HG03095 (cell line): ENCODE results near the gene PTX4.
A peak's percentile ranks its signal among the peaks of the same experiment; 100 is the strongest.
"Not testable (repeated sequence)": the region's sequence is repeated elsewhere in the genome, so short reads cannot be mapped to it uniquely, and the experiment has no call there.

Experiments
- ATAC-seq: cut with Tn5 transposase; IDR thresholded peaks from one replicate; pipeline ENCODE4 v1.9.1; 2021; ENCODE audit warnings: moderate library complexity; ENCODE audit not compliant: unreplicated experiment

The PTX4 gene

DNA sequence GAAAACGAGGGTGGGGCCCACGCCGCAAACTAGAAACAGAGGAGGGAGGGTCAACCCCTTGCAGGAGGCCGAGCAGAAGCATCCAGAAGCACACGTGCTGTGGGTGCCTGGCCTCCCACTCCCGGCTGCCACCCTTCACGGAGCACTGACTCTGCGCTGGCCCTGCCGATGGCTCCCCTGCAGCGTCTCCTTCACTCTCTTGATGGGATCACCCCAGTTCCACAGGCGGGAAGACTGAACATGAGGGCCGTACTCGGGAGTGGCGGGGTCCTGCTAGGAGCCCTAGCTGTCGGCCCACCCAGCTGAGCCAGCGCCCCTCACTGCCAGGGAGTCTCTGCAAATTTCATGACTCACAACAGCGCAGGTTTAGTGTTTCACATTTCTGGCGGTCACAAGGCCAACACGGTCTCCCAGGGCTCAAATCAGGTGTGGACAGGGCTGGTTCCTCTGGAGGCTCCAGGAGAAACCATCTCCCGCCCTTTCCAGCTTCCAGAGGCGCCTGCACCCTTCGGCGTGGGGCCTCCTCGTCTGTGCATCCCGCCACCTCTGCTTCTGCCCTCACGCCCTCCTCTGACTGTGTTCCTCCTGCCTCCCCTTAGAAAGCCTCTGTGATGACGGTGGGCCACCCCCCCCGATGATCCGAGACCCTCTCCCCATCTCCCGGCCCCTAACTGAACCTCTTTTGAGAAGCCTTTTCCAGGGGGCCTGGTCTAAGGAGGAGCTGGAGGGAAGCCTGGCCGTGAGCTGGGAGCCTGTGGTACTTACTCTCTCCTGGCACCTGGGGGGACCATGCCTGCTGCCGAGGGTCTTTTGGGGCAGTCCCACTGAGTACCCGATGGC lies 2.0 kb downstream of the PTX4 start:
- ATAC-seq = no peak

DNA sequence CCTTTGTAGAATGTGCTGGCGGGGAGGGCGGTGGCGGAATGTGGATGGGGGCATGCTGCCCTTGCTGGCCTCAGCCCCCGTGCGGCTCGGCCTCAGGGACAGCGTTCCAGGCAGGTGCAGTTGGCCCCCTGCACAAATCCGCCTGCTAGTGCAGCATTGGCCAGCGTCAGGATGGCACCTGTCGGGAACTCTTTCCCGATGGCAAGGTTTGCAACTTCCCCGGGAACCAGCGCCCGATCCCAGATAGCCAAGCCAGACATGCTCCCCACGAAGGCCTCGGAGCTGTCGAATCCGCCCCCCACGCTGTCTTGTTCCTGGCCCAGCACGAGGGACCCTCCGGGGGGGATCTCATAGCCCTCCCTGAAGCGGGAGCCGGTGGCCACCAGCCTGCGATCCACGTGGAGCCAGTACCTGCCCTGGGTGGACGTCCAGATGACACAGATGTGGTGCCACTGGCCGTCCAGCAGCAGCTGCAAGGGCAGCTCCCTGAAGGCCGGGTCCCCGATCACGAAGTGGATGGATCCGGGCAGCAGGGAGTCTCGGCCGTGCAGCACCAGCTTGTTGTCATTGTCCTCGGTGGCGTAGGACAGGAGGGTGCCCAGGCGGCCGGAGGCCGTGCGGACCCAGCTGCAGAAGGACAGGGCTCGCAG lies 2.8 kb downstream of the PTX4 start:
- no peak for ATAC-seq

- no peak for ATAC-seq
Measured at GRCh38 chr16:1481906-1482835, 6.6 kb downstream of the PTX4 start.

DNA sequence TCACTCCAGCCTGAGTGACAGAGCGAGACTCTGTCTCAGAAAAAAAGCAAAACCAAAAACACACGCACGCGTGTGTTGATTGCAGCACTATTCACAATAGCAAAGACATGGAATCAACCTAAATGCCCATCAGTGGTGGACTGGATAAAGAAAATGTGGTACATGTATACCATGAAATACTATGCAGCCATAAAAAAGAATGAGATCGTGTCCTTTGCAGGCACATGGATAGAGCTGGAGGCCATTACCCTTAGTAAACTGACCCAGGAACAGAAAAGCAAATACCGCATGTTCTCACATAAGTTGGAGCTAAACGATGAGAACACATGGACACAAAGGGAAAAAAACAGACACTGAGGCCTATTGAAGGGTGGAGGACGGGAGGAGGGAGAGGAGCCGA lies 9.8 kb downstream of the PTX4 start:
- not testable (repeated sequence) for ATAC-seq

DNA sequence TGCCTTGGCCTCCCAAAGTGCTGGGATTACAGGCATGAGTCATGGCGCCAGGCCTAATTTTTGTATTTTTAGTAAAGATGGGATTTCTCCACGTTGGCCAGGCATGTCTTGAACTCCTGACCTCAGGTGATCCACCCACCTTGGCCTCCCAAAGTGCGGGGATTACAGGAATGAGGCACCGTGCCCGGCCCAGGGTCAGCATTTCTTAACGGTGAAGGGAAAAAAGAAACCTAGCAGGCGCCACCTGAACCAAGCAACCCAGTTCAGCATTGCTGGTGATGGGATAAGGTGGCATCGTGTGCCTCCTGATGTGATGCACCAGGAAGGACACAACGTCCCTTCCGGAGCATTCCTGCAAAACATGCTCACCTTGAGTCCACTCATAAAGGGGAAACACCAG lies 11.7 kb downstream of the PTX4 start:
- ATAC-seq = no peak

GRCh38 chr16:1475552-1476114 lies 13.1 kb downstream of the PTX4 start:
- ATAC-seq = no peak

GRCh38 chr16:1474796-1475551 lies 13.8 kb downstream of the PTX4 start, which contains the start of gene CLCN7:
Gene CLCN7 (minus strand): TSS chr16:1475028. CDS start chr16:1474974, 54 bp downstream.
- ATAC-seq = peak; percentile 58

DNA sequence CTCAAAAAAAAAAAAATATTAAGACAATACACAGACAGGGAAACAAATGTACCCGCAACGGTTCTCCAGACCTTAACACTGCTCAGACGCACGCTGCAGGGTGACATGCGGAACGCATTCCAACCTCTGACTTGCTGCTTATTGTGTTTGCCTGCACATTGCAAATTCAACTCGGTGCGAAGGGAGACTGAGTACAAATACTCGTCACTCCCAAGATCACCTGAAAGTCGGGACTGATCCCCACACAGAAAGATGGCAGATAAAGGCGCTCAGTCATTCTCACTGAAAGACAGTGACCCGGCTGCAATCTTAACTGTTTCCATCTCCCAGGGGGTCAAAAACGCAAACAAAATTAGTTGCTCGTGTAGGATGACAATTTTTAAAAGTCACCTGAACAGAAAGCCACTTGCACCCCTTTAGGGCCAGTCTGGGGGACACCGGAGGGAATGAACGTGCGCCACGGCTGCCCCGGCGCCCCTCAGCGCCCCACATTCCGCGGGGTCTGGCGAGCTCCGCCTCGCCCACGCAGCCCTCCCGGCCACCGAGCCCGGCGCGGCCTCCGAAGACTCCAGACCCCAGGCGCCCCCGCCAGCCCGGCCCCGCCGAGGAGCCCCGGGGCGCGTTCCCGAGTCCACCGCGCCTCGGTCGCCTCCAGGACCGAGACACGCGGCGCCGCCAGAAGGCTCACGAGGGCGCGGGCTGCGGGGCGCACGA lies 14.5 kb downstream of the PTX4 start:
- ATAC-seq = peak; percentile 22

DNA sequence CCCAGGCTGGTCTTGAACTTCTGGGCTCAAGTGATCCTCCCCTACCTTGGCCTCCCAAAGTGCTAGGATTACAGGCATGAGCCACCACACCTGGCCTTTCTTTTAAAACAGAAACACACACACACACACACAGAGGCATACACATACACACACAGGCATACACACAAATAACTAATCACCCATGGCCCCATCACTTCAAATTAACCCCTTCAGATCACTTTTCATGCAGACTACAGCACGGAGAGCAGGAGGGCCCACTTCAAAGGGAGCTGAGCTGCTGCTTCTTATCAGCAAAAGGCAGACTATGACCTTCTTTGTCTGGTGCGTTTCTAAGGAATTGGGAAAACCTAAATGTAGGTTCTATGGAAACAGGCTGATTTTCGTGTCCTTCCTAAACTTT lies 15.8 kb downstream of the PTX4 start:
- no peak for ATAC-seq

GRCh38 chr16:1471569-1472194 lies 17.1 kb downstream of the PTX4 start:
- no peak for ATAC-seq

- no peak for ATAC-seq
Measured at GRCh38 chr16:1470481-1471251, 18.1 kb downstream of the PTX4 start.

GRCh38 chr16:1469693-1470201 lies 19.0 kb downstream of the PTX4 start:
- ATAC-seq = no peak

DNA sequence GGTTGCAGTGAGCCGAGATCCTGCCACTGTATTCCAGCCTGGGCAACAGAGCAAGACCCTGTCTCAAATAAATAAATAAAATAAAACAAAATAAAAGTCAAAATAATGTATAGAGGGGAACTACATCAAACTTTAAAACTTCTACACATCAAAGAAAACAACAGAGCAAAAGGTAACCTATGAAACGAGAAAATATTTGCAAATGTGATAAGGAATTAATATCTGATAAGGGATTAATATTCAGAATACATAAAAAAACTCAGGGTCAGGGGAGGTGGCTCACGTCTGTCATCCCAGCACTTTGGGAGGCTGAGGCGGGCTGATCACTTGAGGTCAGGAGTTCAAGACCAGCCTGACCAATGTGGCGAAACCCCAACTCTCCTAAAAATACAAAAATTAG lies 19.6 kb downstream of the PTX4 start:
- not testable (repeated sequence) for ATAC-seq

GRCh38 chr16:1468426-1468810 lies 20.3 kb downstream of the PTX4 start:
- no peak for ATAC-seq

DNA sequence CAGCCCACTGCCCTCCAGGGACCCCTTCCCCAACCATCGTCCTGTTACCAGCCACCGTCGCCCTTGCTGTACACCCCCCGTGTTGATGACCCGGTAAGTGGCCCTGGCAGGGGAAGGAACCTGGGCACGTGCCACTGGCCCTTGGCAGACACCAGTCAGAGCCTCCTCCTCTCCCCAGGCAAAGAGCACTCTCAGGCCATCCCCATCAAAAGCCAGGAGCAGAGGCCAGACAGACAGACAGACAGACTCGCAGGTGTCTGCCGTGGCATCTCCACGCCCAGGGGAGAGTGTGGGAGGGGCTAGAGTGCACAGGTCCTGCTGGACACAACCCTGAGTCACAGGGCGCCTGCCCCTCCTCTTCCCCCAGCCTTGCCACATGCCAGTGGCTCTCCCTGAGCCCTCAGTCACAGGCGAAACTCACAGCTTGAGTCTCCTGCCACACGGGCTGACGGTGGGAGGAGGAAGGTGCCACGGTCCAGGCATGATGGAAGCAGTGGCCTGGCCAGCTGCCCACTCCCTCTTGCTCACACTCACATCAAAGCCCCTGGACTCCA lies 21.7 kb downstream of the PTX4 start:
- ATAC-seq = no peak

DNA sequence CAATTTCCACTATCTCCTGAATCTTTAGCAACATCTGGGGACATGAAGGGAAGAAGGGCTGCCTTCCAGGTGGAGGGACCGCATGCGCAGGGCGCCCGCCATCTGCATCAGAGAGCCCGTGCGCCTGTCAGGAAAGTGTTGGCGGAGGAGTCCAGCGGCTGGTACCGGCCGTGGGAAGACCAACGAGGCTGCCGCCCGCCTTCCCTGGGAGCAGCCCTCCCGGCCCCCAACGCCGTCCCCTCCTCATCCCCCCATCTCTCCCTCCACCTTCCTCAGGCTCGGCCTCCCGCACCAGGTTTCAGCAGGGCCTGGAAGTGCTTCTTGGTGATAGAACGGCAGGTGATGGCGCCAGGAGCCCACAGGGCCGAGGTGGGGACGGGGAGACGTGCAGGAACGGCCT lies 22.7 kb downstream of the PTX4 start:
- no peak for ATAC-seq

DNA sequence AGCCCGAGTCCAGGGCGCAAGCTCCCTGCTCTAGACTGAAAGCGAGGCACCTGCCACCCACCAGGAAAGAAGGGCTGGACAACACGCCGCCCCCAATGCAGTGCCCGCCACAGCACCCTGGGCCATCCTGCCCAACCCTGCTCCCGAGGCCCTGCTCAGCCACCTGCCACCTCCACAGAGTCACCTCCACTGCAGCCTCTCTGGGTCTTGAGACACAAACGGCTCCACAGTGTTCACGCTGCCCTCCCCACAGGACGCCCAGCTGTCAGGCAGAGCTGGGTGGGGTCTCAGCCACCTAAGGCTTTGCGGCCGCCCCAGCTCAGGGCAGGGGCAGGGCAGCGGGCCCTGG lies 23.2 kb downstream of the PTX4 start:
- no peak for ATAC-seq
